NCI-H2107 (cell line): Measurements from ENCODE around the gene GAB1.

ENCODE experiments used
- DNase-seq: peaks from one replicate; lab custom pipeline; 2025; lab: John Stamatoyannopoulos, UW

The GAB1 gene

GRCh38 chr4:143336781-143337599 lies at the start of gene GAB1:
GAB1 (plus strand) TSS chr4:143336876; CDS start chr4:143337189, 313 bp downstream.
- no peak for DNase-seq

DNA sequence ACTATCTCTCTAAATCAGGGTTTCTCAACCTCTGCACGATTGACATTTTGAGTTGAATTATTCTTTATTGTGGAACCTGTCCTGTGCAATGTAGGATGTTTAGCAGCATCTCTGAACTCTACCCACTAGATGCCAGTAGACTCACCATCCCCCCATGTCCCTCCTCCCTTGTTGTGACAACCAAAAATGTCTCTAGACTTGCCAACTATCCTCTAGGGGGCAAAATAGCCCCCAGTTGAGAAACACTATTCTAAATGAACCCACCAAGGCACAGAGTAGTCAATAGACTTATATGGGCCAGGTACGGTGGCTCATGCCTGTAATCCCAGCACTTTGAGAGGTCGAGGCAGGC lies 49.1 kb upstream of the GAB1 start:
- no peak for DNase-seq

DNA sequence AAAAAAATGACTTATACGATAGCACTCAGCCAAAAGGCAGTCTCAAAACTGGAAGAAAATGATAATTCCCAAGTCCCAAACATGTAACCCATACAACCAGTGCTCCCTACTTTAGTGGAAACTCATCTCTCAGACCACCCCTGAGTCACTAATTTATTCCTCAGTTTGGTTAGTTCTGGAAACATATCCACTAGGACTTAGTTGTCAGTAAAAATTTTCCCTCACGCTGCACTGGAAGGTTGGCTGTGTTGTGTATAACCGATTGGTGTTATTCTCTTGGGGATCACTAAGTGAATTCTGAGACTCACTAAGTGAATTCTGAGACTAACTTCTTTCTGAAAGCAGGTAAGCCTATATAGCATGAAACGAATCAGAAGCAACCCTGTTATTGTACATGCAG lies 48.5 kb upstream of the GAB1 start:
- no peak for DNase-seq

- no peak for DNase-seq
Observed at GRCh38 chr4:143289370-143289769, 47.3 kb upstream of the GAB1 start.

- no peak for DNase-seq
Observed at GRCh38 chr4:143291314-143291713, 45.4 kb upstream of the GAB1 start.

- no peak for DNase-seq
Observed at GRCh38 chr4:143292858-143293257, 43.8 kb upstream of the GAB1 start.

DNA sequence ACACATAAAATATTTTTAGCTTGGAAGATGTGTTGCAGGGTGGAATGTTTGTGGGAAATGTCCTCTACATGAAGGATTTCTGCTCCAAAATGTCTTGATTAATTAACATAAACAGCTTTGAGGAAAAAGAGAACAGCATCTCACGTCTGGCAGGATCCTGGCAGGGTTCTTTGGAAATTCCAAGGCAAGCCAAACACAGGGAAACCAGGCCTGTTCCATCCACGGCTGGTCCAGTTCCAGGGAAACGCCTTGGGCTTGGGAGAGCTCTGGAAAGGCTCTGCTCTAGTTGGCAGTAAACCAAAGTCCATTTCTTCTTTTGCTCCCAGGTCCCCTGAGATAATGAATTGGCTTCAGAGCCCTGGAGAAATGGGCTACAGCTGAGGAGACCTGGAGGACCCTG lies 42.4 kb upstream of the GAB1 start:
- no peak for DNase-seq

- DNase-seq, result no peak
Observed at GRCh38 chr4:143294710-143295275, 41.9 kb upstream of the GAB1 start.

DNA sequence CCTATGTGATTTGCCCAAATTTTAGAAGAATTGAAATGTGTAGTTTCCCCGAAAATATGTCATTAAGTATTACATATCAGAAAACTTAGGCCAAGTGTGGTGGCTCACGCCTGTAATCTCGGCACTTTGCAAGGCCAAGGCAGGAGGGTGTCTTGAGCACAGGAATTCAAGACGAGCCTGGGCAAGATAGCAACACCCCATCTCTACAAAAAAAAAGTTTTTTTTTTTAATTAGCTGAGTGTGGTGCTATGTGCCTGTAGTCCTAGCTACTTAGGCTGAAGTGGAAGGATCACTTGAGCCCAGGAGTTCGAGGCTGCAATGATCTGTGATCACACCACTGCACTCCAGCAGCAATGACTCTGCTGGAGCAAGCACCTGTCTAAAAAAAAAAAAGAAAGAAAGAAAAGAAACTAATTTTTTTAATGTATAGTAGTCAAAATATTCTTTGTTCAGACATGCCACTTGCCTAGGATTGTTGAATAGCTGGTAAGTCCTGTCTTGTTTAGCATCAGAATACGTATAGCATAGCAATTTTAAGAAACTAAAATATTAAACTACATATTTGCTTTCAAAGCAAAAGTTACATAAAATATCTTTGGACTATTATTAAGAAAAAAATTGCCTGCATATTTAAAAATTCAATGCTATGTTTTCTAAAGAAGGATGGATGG lies 40.1 kb upstream of the GAB1 start:
- no peak for DNase-seq

GRCh38 chr4:143300860-143301259 lies 35.8 kb upstream of the GAB1 start:
- DNase-seq, result no peak

- DNase-seq, result no peak
Observed at GRCh38 chr4:143302536-143302935, 34.1 kb upstream of the GAB1 start.

GRCh38 chr4:143306788-143307187 lies 29.9 kb upstream of the GAB1 start:
- DNase-seq, result no peak

- no peak for DNase-seq
Observed at GRCh38 chr4:143307531-143307930, 29.1 kb upstream of the GAB1 start.

- DNase-seq, result no peak
Observed at GRCh38 chr4:143308377-143308776, 28.3 kb upstream of the GAB1 start.

- DNase-seq, result no peak
Observed at GRCh38 chr4:143311924-143312323, 24.8 kb upstream of the GAB1 start.

DNA sequence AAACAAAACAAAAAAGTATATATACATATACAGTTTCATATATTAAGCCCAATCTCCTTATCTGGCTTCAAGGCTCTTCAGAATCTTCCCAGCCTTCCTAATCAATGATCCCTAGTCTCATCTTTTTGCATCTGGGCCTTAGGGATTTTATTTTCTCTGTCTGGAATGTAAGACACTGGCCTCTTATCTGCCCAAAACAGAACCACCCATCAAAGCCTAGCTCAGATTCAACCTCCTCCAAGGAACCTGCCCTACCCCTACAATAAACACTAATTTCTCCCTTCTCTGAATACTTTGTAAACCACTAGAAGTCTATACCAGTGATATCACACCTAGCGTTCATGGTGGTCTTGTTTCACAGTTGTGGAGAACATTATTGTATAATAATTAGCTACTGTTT lies 23.2 kb upstream of the GAB1 start:
- no peak for DNase-seq

DNA sequence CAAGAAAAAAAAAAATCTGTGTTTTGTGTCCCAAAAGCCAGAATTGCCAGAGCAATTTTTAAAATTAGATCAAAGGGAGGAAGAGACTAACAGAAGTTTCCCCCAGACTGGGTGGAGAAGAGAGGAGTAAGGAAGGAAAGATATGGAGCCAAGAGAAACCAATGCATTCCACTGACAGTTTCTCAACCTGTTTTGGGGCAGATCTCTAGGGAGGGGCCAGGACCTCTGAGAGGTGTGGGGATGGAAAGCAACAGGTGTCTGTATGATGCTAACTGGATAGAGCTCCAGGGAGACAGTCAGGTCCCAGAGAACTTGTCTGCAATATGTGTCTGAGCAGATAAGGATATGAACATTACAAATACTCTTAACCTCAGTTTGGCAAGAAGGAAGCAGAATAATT lies 22.7 kb upstream of the GAB1 start:
- no peak for DNase-seq

GRCh38 chr4:143320113-143320512 lies 16.6 kb upstream of the GAB1 start:
- no peak for DNase-seq

- no peak for DNase-seq
Observed at GRCh38 chr4:143326735-143327134, 9.9 kb upstream of the GAB1 start.

DNA sequence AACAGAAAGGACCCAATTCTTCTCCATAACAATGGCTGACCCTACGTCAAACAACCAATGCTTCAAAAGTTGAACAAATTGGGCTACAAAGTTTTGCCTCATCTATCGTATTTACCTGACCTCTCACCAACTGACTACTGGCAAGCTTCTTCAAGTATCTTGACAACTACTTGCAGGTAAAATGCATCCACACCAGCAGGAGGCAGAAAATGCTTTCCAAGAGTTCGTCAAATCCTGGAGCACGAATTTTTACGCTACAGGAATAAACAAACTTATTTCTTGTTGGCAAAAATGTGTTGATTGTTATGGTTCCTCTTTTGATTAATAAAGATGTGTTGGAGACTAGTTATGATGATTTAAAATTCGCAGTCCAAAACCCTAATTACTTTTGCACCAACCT lies 6.7 kb upstream of the GAB1 start:
- no peak for DNase-seq

GRCh38 chr4:143335979-143336780 lies 496 bp upstream of the GAB1 start:
- DNase-seq, result peak; percentile 4

DNA sequence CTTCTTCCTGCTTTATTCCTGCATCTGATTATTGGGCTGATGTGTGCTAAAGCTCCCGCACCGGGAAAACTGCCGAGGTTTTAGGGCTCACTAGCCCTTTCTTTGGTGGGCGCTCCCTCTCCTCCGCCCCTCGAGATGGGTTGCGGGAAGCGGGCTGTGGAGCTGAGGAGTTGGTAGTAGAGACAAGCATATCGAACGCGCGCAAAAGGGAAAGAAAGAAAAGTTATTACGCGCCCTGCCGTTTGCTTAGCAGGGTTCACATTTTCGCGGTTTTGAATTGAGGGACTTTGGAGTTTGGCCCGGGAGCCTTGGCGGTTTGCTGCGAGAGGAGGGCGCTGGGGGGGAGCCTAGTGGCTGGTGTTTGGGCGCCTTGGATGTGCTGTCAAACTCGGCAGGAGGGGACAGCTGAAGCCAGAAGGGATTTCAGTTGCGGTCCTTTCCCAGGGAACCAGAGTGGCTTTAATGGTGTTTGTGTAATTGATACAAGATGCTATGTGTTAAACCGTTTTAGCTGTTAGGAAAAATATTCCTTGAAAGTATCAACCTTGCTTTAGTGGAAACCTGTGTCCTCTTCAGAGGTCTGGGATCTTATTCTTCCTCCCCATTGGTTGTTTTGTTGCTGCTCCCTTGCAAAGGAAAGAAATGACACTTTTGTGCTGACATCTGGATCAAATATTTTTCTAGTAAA lies 1.1 kb downstream of the GAB1 start:
- DNase-seq, result no peak
